ENCODE measurements around the gene RAB19. TPM values are rescaled to one million over a fixed set of nuclear protein-coding genes. Genes with fewer than 3 reads are reported as not detected.

The RAB19 gene
- total and polyA plus RNA-seq, 3 experiments from 2014 or later = 2.0 to 10.4 (median 7.5) TPM

DNA sequence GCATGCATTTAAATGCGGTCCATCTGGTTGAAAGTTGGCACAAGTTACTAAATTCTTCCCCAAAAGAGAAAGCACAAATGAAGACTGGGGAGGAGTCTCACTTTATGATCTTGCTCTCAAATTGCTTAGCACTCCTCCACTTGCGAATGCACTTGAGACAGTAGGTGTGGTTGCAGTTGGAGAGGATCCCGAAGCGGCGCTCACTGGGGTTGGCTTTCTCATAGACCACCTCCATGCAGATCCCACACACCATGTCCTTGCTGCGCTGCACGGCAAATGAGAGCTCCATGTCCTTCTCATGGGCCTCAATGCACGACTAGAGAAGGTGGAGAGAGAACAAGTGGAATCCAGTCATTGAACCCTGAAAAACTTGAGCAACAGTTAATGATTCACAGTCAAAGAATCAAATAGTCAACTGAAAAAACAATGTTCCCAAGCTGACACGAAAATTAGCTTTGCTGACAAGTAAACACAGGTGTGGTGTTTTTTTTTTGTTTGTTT, 52.7 kb downstream of the RAB19 start:
- Histone ChIP-seq H3K9me3 (ENCODE audit: low read length) (no peaks in the 10 kb centered on the region), H3K27ac (ENCODE audit: low read depth, low read length) (no peak overlapping the region), H3K4me3 (ENCODE audit: low read length) (no peak overlapping the region), H3K27me3 (ENCODE audit: insufficient read depth, low read length, poor library complexity, severe bottlenecking) (no peaks in the 10 kb centered on the region), H3K4me1 (ENCODE audit: insufficient read depth, low read length) (no peaks in the 10 kb centered on the region), H3K36me3 (ENCODE audit: insufficient read depth, low read length) (peaks cover 62% of the 10 kb centered on the region)
- Mint-ChIP-seq H3K36me3 (peaks cover 8 to 90% (median 32%) of the 10 kb centered on the region in 3 donors), H3K4me3 (no peak overlapping the region), H3K4me1 (peaks cover 21 to 49% (median 36%) of the 10 kb centered on the region in 3 donors), H3K27me3 (no peaks in the 10 kb centered on the region), H3K27ac (no peak overlapping the region), H3K9me3 (no peaks in the 10 kb centered on the region)
- no peak for DNase-seq
- ChIA-PET POLR2A (no interaction called here), CTCF (no interaction called here)

DNA sequence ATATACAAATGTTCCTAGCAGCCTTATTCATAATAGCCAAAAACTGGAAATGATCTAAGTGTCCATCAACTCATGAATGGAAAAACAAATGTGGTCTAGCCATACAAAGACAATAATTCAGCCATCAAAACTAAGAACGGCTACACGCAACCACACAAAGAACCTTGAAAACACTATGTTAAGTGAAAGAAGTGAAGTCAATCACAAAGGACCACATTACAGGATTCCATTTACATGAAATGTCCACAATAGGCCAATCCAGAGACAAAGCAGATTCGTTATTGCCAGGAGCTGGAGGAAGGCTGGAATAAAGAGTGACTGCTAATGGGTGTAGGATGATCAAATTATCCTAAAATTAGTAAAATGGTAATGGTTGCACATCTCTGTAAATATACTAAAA, 54.3 kb downstream of the RAB19 start:
- DNase-seq = no peak
- H3K4me1 ChIP-seq (ENCODE audit: insufficient read depth, low read length) = no peaks in the 10 kb centered on the region

DNA sequence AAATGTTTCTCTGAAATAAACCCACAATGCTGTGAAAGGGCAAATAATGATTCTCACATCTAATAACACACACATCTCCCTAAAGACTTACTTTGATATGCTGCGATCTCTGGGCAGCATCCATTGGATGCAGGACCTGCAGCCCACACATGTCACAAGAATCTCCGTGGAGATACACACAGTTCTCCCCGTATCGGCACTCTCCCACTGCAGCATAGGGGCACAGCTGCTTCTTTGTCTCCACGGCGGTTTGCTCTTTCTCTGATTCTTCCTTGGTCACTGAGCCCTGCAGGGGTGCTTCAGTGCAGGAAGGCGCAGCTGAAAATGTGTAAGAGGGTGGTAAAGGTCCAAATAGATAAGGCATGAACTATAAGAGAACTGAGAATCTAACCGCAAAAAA, 55.1 kb downstream of the RAB19 start:
- H3K36me3 Mint-ChIP-seq = peaks cover 8 to 87% (median 32%) of the 10 kb centered on the region in 3 donors
- ChIA-PET POLR2A (no interaction called here), CTCF (no interaction called here)
- H3K9me3 ChIP-seq (ENCODE audit: low read length) = no peaks in the 10 kb centered on the region
- peak overlapping the region in 3 of 8 donors; percentile 7 to 45 (median 24) for H3K27ac Mint-ChIP-seq
- peaks cover 18 to 46% (median 26%) of the 10 kb centered on the region in 3 donors for H3K4me1 Mint-ChIP-seq
- H3K4me3 Mint-ChIP-seq = no peak overlapping the region
- peaks cover 57% of the 10 kb centered on the region for H3K36me3 ChIP-seq (ENCODE audit: insufficient read depth, low read length)
- H3K27me3 ChIP-seq (ENCODE audit: insufficient read depth, low read length, poor library complexity, severe bottlenecking) = no peaks in the 10 kb centered on the region
- no peaks in the 10 kb centered on the region for H3K9me3 Mint-ChIP-seq
- DNase-seq = no peak
- H3K4me1 ChIP-seq (ENCODE audit: insufficient read depth, low read length) = no peaks in the 10 kb centered on the region
- H3K27me3 Mint-ChIP-seq = no peaks in the 10 kb centered on the region
- H3K27ac ChIP-seq (ENCODE audit: low read depth, low read length) = no peak overlapping the region
- H3K4me3 ChIP-seq (ENCODE audit: low read length) = no peak overlapping the region

More for the DNA sequence above, 54.3 kb downstream of the RAB19 start:
- ChIA-PET CTCF (no interaction called here), POLR2A (no interaction called here)
- H3K36me3 ChIP-seq (ENCODE audit: insufficient read depth, low read length) = peaks cover 58% of the 10 kb centered on the region
- peaks cover 16 to 43% (median 26%) of the 10 kb centered on the region in 3 donors for H3K4me1 Mint-ChIP-seq
- H3K27me3 ChIP-seq (ENCODE audit: insufficient read depth, low read length, poor library complexity, severe bottlenecking) = no peaks in the 10 kb centered on the region
- H3K36me3 Mint-ChIP-seq = peaks cover 8 to 90% (median 32%) of the 10 kb centered on the region in 3 donors
- no peak overlapping the region for H3K27ac ChIP-seq (ENCODE audit: low read depth, low read length)
- no peaks in the 10 kb centered on the region for H3K27me3 Mint-ChIP-seq
- H3K4me3 Mint-ChIP-seq = no peak overlapping the region
- no peak overlapping the region for H3K27ac Mint-ChIP-seq
- no peak overlapping the region for H3K4me3 ChIP-seq (ENCODE audit: low read length)
- H3K9me3 Mint-ChIP-seq = no peaks in the 10 kb centered on the region
- no peaks in the 10 kb centered on the region for H3K9me3 ChIP-seq (ENCODE audit: low read length)

DNA sequence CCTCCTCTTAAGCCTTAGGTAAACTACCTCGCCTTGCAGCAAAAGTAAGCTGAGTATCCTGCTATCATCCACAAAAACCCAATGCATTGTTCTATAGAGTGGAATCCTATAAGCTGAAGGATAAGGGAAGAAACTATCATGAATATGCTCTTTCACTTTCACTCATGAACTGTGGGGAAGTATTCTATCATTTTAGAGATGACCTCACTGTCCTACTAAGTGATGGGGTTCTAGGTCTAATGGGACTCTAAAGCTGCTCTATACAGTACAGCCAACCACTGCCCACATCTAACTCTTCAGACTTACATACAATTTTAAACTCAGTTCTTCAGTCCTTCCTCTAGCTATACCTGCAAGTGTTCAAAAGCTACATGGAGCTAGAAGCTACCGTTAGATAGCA, 59.3 kb downstream of the RAB19 start:
- Histone ChIP-seq H3K9me3 (ENCODE audit: low read length) (no peaks in the 10 kb centered on the region), H3K27me3 (ENCODE audit: insufficient read depth, low read length, poor library complexity, severe bottlenecking) (no peaks in the 10 kb centered on the region), H3K27ac (ENCODE audit: low read depth, low read length) (no peak overlapping the region), H3K4me1 (ENCODE audit: insufficient read depth, low read length) (no peaks in the 10 kb centered on the region), H3K4me3 (ENCODE audit: low read length) (no peak overlapping the region), H3K36me3 (ENCODE audit: insufficient read depth, low read length) (peaks cover 42% of the 10 kb centered on the region)
- H3K27me3 Mint-ChIP-seq = peaks cover 0 to 1% of the 10 kb centered on the region in 2 donors
- no peak overlapping the region for H3K4me3 Mint-ChIP-seq
- POLR2A ChIA-PET = interaction anchor here (0.5 to 0.7 kb wide), 2 partner anchors 15 to 18 kb away, joined by 6 read pairs; no protein-coding TSS in a partner anchor
- peaks cover 14 to 32% (median 17%) of the 10 kb centered on the region in 3 donors for H3K4me1 Mint-ChIP-seq
- H3K27ac Mint-ChIP-seq = peak overlapping the region in 1 of 8 donors; percentile 26
- no peak for DNase-seq
- CTCF ChIA-PET = interaction anchor here (1.5 kb wide), 1 partner anchor 29 kb away, joined by 3 read pairs; no protein-coding TSS in a partner anchor
- no peaks in the 10 kb centered on the region for H3K9me3 Mint-ChIP-seq
- peaks cover 1 to 80% (median 19%) of the 10 kb centered on the region in 3 donors for H3K36me3 Mint-ChIP-seq

DNA sequence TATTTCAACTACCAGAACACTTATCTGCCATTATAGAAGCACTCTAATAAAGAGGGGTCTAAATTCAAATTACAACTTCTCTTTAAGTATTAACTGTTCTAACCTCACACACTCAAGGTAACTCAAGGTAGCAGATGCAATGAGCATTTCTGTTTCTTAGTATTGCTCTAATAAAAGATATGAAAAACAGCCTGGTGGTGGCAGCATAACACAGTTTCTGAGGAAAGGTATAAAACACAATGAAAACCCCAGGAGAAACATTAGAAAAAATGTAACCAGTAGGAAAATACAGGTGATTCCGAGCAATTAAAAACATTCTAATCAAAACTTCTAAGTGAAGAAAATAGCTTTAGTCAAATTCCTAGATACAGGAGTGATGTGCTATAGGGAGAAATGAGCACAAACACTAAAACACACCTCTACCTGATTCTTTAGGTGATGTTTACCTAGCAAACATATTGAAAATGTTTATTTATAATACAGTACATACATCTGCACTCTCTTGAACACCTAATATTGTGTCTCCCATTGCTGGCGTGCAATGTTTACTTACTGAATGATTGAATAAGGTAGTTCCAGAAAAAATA, 72.0 kb downstream of the RAB19 start:
- Mint-ChIP-seq H3K4me3 (peak overlapping the region; percentile 60 to 94 (median 63)), H3K4me1 (peaks cover 34 to 48% (median 47%) of the 10 kb centered on the region in 3 donors), H3K36me3 (peaks cover 0 to 28% (median 6%) of the 10 kb centered on the region in 3 donors), H3K9me3 (no peaks in the 10 kb centered on the region), H3K27me3 (peaks cover 0 to 3% of the 10 kb centered on the region in 2 donors), H3K27ac (peak overlapping the region; percentile 5 to 90 (median 75))
- Histone ChIP-seq H3K4me3 (ENCODE audit: low read length) (peak overlapping the region; percentile 42), H3K9me3 (ENCODE audit: low read length) (no peaks in the 10 kb centered on the region), H3K27ac (ENCODE audit: low read depth, low read length) (no peak overlapping the region), H3K27me3 (ENCODE audit: insufficient read depth, low read length, poor library complexity, severe bottlenecking) (no peaks in the 10 kb centered on the region), H3K36me3 (ENCODE audit: insufficient read depth, low read length) (peaks cover 4% of the 10 kb centered on the region), H3K4me1 (ENCODE audit: insufficient read depth, low read length) (peaks cover 26% of the 10 kb centered on the region)
- ChIA-PET CTCF (interaction anchor here (1.0 to 5.2 kb wide), 12 partner anchors 10 to 335 kb away, joined by 3 to 83 read pairs (median 4); no protein-coding TSS in a partner anchor), POLR2A (no interaction called here)
- DNase-seq = peak; percentile 16 to 60 (median 40)

DNA sequence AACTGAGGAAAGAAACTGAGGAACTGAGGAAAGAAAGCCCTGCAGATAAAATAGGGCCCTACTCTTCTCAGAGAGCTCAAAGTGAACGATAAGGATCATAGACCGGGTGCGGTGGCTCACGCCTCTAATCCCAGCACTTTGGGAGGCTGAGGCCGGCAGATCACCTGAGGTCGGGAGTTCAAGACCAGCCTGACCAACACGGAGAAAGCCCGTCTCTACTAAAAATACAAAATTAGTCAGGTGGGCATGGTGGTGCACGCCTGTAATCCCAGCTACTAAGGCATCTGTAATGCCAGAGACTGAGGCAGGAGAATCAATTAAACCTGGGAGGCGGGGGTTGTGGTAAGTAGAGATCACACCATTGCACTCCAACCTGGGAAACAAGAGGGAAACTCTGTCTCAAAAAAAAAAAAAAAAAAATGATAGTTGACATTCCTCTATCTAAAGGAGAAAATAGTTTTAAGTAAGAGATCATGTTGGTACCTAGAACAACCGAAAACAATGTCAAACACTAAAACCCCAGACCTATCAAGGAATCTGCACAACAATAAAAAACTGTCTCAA, 72.9 kb downstream of the RAB19 start:
- peaks cover 0 to 5% of the 10 kb centered on the region in 2 donors for H3K27me3 Mint-ChIP-seq
- Histone ChIP-seq H3K4me1 (ENCODE audit: insufficient read depth, low read length) (peaks cover 26% of the 10 kb centered on the region), H3K27ac (ENCODE audit: low read depth, low read length) (peak overlapping the region; percentile 88), H3K4me3 (ENCODE audit: low read length) (peak overlapping the region; percentile 75), H3K36me3 (ENCODE audit: insufficient read depth, low read length) (peaks cover 3% of the 10 kb centered on the region), H3K9me3 (ENCODE audit: low read length) (no peaks in the 10 kb centered on the region), H3K27me3 (ENCODE audit: insufficient read depth, low read length, poor library complexity, severe bottlenecking) (no peaks in the 10 kb centered on the region)
- peak overlapping the region; percentile 75 to 97 (median 90) for H3K27ac Mint-ChIP-seq
- peaks cover 0 to 21% (median 4%) of the 10 kb centered on the region in 3 donors for H3K36me3 Mint-ChIP-seq
- CTCF ChIA-PET = interaction anchor here (0.7 to 5.2 kb wide), 12 partner anchors 9 to 720 kb away, joined by 3 to 83 read pairs (median 4); no protein-coding TSS in a partner anchor
- POLR2A ChIA-PET = interaction anchor here (0.7 to 1.5 kb wide), 6 partner anchors 12 to 359 kb away, joined by 3 to 6 read pairs (median 4); no protein-coding TSS in a partner anchor
- peak overlapping the region; percentile 85 to 100 (median 94) for H3K4me3 Mint-ChIP-seq
- H3K9me3 Mint-ChIP-seq = no peaks in the 10 kb centered on the region
- peaks cover 30 to 44% (median 43%) of the 10 kb centered on the region in 3 donors for H3K4me1 Mint-ChIP-seq
- DNase-seq = no peak

Other genes with a start within 250 kb of the RAB19 start
- gene KDM7A, start 227.1 kb upstream of the RAB19 start, total RNA-seq = 1 to 10 TPM; 8.2 to 8.5 TPM
- 3.5 TPM for gene KDM7A, start 227.1 kb upstream of the RAB19 start, polyA plus RNA-seq
- gene SLC37A3, start 5.5 kb upstream of the RAB19 start, total RNA-seq = 10 to 100 TPM; 56.6 to 57.2 TPM
- 12.0 TPM for gene SLC37A3, start 5.5 kb upstream of the RAB19 start, polyA plus RNA-seq
- 10 to 100 TPM; 66.3 to 67.5 TPM for gene MKRN1, start 75.4 kb downstream of the RAB19 start, total RNA-seq
- 115 TPM for gene MKRN1, start 75.4 kb downstream of the RAB19 start, polyA plus RNA-seq
- gene DENND2A, start 236.8 kb downstream of the RAB19 start, total RNA-seq = not detected
- gene DENND2A, start 236.8 kb downstream of the RAB19 start, polyA plus RNA-seq = not detected